GM21367 (cell line): ENCODE data around the gene BIN1.
"Not testable (repeated sequence)": the region's sequence is repeated elsewhere in the genome, so short reads cannot be mapped to it uniquely, and the experiment has no call there.

Experiments used
- ATAC-seq: cut with Tn5 transposase; IDR thresholded peaks from one replicate; pipeline ENCODE4 v1.9.1; 2021; ENCODE audit not compliant: unreplicated experiment

BIN1 gene

DNA sequence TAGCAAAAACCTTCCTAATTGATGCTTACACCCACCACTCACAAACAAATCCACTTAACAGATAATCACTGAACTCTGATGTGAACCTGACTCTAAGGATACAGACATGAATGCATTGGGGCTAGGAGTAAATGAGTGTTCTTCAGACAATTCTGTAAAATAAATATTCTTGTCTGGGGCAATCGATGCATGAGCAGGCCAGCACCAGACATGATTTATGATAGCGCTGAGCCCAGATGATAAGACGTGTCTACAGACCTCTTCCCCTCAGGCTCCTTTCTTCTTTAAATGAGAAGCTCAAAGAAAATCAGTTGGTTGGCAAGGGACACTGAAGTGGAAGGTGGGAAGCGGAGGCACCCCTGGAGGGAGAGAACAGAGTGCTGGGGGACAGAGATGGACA lies 27.3 kb upstream of the BIN1 start:
- ATAC-seq: no peak

DNA sequence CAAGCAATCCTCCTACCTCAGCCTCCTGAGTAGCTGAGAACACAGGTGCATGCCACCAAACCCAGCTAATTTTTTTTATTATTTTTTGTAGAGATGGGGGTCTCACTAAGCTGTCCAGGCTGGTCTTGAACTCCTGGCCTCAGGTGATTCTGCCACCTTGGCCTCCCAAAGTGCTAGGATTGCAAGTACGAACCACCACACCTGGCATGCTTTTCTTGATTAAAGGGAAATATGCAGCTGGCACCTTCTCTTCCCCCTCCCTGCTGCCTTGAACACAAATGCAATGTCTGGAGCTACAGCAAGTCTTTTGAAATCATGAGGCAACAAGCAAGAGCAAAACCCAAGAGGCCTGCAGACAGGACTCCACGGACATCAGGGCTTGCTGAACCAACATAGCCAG lies 26.8 kb upstream of the BIN1 start:
- no peak for ATAC-seq

DNA sequence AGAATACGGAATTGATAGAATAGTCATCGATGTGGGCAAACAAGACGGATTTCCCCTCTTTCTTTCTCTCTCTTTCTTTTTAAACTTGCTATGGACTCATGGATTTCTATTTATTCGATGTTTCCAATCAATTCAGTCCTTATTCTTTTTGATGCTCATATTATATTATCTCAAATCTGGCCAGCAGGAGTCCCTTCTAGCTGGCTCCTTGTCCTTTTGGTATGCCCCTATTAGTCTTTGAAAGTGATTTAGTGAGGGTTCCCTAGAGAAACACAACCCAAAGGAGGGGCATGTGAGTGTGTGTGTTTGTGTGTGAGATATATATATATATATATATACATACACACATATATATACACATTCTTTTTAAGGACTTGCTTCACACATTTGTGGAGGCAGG lies 23.5 kb upstream of the BIN1 start:
- no peak for ATAC-seq

DNA sequence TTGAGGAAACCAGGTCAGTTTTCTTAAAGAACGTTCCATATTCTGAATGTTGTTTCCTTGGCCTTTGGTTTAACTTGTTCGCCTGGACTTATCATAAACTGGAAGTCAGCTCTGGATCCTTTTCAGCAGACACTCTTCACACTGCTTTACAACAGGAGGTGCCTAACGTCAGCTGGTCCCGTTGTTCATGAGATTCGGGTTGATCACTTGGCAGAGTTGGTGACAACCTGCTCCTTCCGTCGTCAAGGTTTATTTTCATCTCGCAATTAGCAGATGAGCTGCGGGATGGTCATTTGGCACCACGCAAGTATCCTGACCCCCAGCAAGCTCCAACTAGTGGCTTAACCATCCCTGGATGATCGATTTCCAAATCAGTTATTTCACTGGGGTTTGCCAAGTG lies 23.0 kb upstream of the BIN1 start:
- ATAC-seq: no peak

DNA sequence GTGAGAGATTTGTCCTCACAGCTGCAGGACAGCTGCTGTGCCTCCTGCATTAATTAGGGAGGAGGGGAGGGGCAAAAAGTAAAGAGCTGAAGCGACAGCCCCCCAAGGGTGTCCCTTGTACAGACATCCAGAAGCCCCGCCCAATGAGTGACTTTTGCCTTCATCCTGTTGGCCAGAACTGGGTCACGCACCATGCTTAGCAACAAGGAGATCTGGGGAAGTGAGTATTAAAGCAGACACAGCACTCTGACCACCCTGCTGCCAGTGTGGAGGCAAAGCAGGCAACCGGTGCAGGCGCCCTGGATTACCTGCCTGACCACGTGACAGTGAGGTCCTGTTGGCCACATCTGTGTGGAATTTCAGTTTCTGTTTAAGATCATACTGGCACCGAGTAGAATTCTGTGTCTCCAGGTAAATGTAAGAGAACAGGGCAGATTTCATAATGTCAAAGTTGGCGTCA lies 21.5 kb upstream of the BIN1 start:
- ATAC-seq: peak; percentile 95

DNA sequence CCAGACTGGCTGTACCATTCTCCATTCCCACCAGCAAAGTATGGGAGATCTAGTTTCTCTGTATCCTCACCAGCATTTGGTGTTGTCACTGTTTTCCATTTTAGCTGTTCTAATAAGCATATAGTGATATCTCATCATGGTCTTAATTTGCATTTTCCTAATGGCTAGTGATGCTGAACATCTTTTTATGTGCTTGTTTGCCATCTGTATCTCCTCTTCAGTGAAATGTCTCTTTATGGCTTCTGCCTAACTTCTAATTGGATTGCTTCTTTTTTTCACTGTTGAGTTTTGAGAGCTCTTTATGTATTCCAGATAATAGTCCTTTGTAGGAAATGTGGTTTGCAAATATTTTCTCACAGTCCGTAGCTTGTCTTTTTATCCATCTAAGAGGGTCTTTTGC lies 18.9 kb upstream of the BIN1 start:
- ATAC-seq: no peak

DNA sequence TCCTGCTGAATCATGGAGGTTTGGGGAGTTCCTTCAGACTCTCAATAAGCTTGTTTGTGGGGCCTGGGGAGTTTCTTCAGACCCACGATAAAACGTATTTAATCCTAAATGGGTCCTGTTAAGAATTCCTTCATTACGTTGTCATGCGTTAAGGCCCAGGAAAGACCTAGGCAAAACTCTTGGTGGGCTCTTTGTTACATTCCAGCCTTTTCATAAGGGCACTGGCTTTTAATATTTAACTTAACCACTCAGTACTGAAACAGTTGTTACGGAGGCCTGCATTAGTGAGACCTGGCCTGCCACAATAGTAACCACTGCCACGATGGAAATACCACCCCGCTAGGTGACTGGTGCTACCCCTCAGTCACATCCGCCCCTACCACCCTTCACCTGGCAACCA lies 17.5 kb upstream of the BIN1 start:
- ATAC-seq: no peak

DNA sequence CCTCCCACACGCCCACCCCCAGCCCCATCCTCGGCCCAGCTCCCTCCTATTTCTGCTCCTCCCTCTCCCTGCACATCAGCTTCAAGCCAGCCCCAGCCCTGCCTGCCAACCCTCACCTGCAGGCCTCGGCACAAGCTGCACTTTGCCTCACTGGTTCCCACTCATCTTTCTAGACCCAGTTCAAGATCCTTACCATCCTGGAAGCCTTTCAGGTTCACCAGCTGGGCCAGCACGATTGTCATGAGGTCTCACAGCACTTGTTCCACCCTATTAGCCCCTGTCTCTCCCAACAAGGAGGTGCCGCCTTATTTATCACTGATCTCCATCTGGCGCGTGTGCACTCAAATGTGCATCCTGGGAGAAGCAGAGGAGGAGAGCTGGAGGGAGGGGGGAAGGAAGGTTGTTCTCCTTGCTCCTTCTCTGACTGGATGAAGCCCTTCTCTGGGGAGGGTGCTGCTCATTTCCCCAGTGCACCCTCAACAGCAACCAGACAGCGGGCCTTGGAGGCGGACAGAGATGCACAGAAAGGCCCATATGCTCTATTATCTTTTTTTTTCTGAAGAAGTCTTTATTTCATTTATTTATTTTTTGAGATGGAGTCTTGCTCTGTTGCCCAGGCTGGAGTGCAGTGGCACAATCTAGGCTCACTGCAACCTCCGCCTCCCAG lies 15.5 kb upstream of the BIN1 start:
- no peak for ATAC-seq

DNA sequence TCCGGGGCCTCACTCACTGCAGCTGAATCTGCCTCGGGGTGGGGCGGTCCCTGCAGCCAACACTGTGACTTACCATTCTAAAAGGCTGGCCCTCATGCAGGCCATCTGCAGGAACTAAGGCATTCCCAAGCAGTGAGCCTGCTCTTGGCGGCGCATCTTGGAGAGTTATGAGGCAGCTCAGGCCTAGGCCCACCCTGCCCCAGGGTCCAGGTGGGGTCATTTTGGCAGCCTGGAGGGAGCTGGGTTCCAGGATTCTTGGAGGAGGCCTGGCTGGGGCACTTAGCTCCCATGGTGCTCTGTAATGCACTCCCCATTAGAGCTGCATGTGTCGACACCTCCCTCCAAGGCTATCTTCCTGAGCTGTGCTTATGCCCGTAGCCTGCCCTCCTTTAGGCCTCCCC lies 14.8 kb upstream of the BIN1 start:
- no peak for ATAC-seq

DNA sequence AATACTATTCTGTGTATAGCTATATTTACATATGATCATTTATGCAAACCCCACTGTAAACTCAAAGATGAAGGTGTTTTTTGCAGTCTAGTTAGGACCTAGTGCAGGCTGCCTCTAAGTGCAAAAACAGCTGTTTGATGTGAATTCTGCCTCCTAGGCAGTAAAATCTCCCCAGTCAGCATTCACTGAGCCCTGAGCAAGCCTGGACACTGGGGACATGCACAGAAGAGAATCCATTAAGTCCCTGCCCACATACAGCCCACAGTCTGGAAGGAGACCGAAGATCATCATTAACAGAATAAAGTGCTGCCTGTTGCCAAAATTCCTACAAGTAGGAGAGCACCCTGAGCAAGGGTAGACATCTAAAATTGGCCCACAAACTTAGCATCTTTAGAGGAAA lies 14.4 kb upstream of the BIN1 start:
- no peak for ATAC-seq

DNA sequence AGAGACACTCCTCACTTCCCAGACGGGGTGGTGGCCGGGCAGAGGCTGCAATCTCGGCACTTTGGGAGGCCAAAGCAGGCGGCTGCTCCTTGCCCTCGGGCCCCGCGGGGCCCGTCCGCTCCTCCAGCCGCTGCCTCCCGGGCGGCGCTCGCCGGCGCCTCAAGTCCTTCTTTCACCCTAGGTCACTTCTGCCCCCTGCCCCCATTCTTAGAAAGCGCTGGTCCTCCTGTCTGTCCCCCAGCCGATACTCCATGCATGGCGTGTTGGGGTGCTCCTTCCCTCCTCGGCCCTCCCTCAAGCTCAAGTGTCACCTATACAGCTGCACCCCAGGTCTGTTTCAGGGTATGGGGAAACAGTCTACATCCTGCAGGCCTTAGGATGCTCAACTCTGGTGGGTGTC lies 13.5 kb upstream of the BIN1 start:
- ATAC-seq: not testable (repeated sequence)

DNA sequence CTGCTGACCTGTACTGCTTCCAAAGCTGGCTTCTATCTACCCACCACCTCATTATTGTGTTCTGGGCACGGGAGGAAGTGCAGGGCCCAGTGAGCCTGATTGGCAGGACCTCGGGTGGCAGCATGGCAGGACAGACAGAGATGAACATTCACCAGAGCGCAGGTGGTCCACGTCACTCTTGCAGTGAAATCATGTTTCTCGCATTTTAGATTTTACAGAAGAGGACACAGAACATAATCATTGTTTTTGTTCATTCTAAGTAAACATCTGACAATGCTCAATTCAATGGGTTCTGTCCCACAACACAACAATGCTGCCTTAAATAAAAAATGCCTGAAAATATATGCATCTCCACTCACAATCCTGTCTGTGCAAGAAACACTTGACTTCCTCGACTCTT lies 11.5 kb upstream of the BIN1 start:
- no peak for ATAC-seq

DNA sequence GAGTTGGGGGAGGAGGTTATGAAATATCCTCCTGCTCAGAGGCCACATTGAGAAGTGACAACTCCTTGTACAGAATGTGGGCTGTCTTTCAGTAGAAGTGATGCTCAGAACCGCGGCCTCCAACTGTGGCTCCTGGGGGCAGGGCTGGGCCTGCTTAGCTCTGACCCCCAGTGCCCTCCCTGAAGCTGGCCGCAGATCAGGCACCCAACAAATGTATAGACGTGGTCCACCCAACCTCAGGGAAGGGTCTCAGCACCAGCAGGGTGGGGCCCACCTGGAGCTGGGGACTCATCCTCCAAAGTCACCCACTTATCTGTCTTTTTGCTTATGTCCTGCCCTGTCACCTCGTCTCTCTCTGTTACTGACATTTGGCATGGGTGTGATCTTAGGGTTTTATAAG lies 11.1 kb upstream of the BIN1 start:
- no peak for ATAC-seq

DNA sequence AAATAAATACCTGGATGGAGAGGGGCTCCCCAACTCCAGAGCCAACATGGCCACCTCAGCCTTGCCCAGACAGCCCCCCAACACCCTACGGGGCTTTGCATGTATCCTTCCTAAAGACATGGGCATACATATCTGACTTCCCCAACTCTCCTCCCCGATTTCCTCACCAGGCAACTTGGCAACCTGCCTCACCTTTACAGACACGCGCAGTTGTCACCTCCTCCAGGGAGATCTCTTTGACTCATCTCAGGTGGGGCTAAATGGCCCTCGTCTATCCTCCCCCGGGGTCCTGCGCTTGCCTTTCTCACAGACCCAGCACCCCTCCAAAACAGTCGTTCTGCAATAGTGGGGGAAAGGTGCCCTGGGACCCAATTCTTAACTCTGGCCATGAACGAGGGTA lies 10.6 kb upstream of the BIN1 start:
- no peak for ATAC-seq

DNA sequence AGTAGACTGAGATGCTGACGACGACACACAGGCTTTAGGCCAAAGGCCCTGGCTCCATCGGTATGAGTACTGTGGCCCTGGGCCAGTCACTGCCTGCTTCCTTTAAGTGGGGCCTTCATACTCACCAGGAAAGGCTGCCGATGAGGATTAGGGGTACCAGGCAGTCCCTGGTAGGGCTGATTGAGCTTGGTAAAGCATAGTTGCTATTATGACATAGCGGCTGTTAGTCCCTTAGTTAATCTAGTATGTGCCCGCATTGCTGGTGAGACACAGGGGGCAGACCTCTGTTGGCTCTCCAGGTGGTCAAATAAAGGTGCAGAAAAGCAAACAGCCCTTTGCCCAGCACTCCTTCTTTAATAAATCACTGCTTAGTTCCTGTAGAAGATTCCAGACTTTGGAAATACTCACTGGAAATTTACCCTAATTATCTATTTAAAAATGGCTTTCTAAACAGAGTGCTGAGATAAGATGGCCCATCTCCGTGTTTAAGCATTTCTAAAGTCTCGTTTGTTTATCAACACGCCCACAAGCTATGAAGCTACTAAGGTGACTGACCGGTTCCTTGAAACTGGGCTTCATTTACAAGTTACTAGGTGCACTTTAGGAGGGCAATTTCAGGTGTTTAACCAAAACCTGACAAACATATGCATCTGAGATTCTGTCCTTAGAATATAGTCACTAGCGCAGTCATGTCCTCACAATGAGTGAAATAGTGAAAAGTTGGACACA lies 8.7 kb upstream of the BIN1 start:
- ATAC-seq: no peak

DNA sequence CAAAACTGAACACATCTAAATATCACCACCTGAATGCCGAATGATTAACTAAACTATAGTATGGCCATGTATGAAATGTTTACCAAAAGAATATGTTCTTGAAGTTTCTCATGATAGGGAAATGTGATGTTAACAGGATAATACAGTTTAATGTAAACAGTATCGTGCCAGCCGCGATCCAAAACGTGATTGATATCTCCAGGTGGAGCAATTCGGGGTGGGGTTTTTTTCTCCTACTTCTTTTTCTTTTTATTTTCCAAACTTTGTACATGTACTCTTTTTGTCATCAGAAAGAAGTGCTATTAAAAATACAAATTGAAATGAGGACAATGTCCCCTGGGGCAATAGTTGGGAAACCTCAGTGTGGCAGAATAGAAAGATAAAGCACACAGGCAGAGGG lies 4.0 kb upstream of the BIN1 start:
- no peak for ATAC-seq

DNA sequence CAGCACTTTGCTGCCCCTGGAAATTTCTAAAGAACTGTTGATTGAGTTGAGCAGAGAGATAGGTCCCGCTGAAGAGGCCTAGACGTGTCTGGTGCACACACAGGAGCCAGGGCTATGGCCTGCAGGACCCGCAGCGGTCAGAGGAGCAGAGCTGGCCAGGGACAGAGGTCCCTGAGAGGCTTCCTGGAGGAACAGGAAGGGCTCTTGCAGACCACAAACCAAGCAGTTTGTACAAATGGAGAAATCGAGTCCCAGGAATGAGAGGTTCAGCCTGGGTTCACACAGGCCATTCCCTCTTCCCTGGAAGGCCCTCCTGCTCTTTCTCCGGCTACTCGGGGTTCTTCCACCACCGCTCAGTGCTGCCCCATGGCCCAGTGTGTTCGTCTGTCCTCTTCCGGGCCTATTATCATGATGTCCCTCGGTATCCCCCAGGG lies 1.2 kb upstream of the BIN1 start:
- ATAC-seq: no peak

DNA sequence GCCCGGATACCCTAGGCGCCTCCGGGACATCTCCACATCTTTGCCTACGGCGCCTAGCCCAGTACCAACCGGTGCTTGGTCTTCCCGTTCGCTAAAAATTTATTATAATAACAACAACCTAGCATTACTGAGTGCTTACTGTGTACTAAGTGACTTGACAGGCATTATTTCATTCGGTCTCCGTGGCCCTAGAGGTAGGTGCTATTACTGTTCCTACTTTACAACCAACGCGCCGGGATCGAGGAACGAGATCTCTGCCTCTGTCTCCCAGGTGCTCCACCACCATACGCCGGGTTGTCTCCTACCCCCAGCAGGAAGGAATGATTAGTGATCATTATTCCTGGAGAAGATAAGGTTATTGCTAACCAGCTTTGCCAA lies 657 bp upstream of the BIN1 start:
- ATAC-seq: peak; percentile 21

DNA sequence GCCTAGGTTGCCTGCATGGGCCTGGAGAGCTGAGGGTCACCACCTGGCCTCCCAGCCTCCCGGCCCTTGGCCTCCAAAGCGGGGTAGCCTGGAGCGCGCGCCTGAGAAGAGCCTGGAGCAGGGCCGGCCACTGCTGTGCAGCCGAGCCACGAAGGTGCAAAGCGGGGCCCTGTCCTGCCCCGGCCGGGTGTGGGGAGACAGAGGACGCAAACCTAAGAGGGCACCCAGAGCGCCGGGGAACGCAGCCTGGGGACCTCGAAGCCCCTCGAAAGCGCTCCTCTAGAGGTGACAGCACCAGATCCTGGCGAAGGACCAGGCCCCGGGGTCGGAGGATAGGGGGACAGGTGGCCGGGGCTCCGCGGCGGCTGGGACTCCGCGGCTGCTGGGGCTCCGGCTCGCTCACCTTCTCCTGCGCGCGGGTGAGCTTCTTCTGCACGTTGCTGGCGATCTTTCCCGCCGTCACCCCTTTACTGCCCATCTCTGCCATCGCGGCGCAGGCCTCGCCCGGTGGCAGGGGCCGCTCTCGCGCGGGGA lies 430 bp downstream of the BIN1 start:
- ATAC-seq: peak; percentile 16

DNA sequence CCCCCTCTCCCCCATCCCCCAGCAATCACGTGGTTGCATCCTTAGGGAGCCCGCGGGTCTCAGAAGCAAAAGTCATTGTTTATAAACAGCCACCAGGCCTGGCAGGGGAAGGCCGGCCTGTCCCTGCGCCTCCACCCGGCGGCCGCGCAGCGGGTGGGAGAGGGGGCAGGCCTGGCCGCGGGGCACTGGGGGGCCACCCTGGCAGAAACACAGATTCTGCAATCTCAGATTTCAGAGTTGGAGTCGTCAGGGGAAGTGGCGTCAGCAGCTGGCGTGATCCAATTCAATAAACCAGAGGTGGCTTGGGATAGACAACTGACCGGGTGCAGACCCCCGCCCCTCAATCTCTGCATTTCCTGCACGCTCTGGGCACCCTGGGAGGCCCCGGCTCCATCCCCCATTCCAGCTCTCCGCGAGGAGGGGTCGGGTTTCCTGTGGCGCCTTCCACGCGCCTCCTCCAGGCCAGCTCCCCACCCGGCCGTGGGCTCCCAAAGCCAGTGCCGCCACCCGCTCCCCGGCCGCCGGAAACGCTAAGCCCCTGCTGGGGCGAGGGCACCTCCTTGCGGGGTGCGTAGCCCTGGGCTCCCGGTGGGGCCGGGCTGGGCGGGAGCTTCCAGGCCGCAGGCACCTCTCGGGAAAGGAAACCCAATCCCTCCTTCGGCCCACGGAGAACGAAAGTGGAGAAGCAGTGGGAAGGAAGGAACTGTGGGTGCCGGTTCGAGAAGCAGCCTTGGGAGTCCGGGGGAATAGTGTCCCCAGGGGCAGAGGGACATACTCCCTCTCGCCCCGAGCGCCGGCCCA lies 1.1 kb downstream of the BIN1 start:
- no peak for ATAC-seq

DNA sequence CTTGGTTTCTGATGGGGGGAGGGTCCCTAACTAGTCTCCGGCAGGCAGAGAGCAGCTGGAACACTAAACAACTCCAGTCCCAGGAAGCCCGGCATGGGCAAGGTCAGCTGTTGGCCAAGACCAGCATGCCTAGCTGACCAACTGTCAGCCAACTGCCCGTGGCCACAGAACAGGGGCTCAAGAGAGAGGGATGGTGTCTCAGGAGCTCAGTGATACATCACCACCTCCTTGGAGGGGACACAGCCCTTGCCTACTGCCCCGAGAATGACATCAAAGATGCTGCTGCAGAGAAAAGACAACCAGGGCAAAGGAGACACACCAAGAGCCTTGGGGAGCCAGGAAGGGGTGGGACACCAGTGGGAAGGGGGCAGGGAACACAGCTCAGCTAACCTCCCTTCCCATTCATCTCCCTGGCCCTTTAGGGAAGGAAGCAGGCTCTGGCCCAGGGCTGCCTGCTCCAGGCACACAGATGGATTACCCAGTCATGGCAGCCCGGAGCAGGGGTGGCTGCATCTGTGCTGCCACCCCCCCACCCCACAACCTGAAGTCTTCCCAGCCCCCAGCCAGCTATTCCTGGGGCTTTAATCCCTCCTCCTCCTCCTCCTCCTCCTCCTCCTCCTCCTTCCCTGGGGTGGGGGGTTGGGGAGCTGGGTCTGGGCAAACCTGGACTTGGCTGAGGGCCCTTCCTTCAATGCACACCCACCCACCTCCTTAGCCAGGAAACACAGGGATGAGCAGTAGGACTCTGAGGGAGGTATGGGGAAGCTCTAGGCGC lies 1.9 kb downstream of the BIN1 start:
- no peak for ATAC-seq
